T-helper 9 cell (primary cell): ENCODE data around the gene AASS.
"Not testable (repeated sequence)": the region's sequence is repeated elsewhere in the genome, so short reads cannot be mapped to it uniquely, and the experiment has no call there.

Source experiments
- DNase-seq: peaks from one replicate; pipeline ENCODE4 v3.0.0-alpha.2; 2020
- total RNA-seq, 2 donors: gene quantifications; one replicate each; lab custom pipeline; 2026; lab: John Stamatoyannopoulos, UW

AASS gene
- 11.1 to 14.3 reads per million in 2 donors for total RNA-seq

- peak; percentile 63 for DNase-seq
Measured at GRCh38 chr7:122143751-122144711, at the start of gene AASS. Gene AASS, minus strand, starts transcription at chr7:122144249. Its CDS starts 10,523 bp downstream, at chr7:122133726.

GRCh38 chr7:122188785-122189184 is 44.7 kb upstream of the AASS start:
- DNase-seq = no peak

- DNase-seq = no peak
Measured at GRCh38 chr7:122183106-122183505, 39.1 kb upstream of the AASS start.

- DNase-seq = no peak
Measured at GRCh38 chr7:122182081-122182480, 38.0 kb upstream of the AASS start.

GRCh38 chr7:122172144-122172543 is 28.1 kb upstream of the AASS start:
- DNase-seq = not testable (repeated sequence)

- DNase-seq = no peak
Measured at GRCh38 chr7:122166740-122167139, 22.7 kb upstream of the AASS start.

- no peak for DNase-seq
Measured at GRCh38 chr7:122166275-122166674, 22.2 kb upstream of the AASS start.

- DNase-seq = no peak
Measured at GRCh38 chr7:122161628-122162027, 17.6 kb upstream of the AASS start.

GRCh38 chr7:122155566-122155965 is 11.5 kb upstream of the AASS start:
- no peak for DNase-seq

- DNase-seq = no peak
Measured at GRCh38 chr7:122148878-122149277, 4.8 kb upstream of the AASS start.

- no peak for DNase-seq
Measured at GRCh38 chr7:122148081-122148480, 4.0 kb upstream of the AASS start.

GRCh38 chr7:122145937-122146645 is 2.0 kb upstream of the AASS start:
- DNase-seq = no peak

- no peak for DNase-seq
Measured at GRCh38 chr7:122143376-122143750, 686 bp downstream of the AASS start.

GRCh38 chr7:122140918-122141317 is 3.1 kb downstream of the AASS start:
- no peak for DNase-seq

GRCh38 chr7:122137251-122138077 is 6.6 kb downstream of the AASS start:
- no peak for DNase-seq

GRCh38 chr7:122136639-122137245 is 7.3 kb downstream of the AASS start:
- no peak for DNase-seq

- DNase-seq = no peak
Measured at GRCh38 chr7:122136078-122136477, 8.0 kb downstream of the AASS start.

- DNase-seq = no peak
Measured at GRCh38 chr7:122135275-122135674, 8.8 kb downstream of the AASS start.

GRCh38 chr7:122134793-122135192 is 9.3 kb downstream of the AASS start:
- DNase-seq = not testable (repeated sequence)

GRCh38 chr7:122133477-122133876 is 10.6 kb downstream of the AASS start:
- DNase-seq = no peak

- no peak for DNase-seq
Measured at GRCh38 chr7:122132341-122132740, 11.7 kb downstream of the AASS start.

- no peak for DNase-seq
Measured at GRCh38 chr7:122123746-122124145, 20.3 kb downstream of the AASS start.
